Liver (tissue), 9 donors: ENCODE results near the gene DEFB114. TPM values are rescaled to one million over a fixed set of nuclear protein-coding genes. Genes with fewer than 3 reads are reported as not detected.

Experiments
- DNase-seq: peaks from one replicate; pipeline ENCODE4 v3.0.0-alpha.2; 2017; ENCODE audit warnings: low spot score
- H3K27ac ChIP-seq, 2 donors: one replicate each; pipeline ENCODE4 v1.7.0; 2013; ENCODE audit warnings: inconsistent platforms in 2 of 2, low read length in 2 of 2, control low read depth in 1 of 2, low read depth in 1 of 2, mild to moderate bottlenecking in 1 of 2
- H3K27me3 ChIP-seq, 4 donors: one replicate each; pipeline versions ENCODE4 v1.6.1 to v1.7.0; 2013; ENCODE audit warnings: low read length in 3 of 4, inconsistent platforms in 1 of 4, mild to moderate bottlenecking in 1 of 4, moderate library complexity in 1 of 4; ENCODE audit not compliant: control insufficient read depth in 4 of 4, insufficient read depth in 4 of 4
- H3K36me3 ChIP-seq, 4 donors: one replicate each; pipeline versions ENCODE4 v1.6.1 to v1.7.0; 2013; ENCODE audit warnings: low read length in 3 of 4, mild to moderate bottlenecking in 3 of 4, low read depth in 1 of 4, moderate library complexity in 1 of 4; ENCODE audit not compliant: control insufficient read depth in 4 of 4, insufficient read depth in 3 of 4
- H3K4me1 ChIP-seq, 4 donors: one replicate each; pipeline versions ENCODE4 v1.6.1 to v1.7.0; 2013; ENCODE audit warnings: low read length in 3 of 4, mild to moderate bottlenecking in 3 of 4, moderate library complexity in 1 of 4; ENCODE audit not compliant: control insufficient read depth in 4 of 4, insufficient read depth in 4 of 4
- H3K4me3 ChIP-seq, 3 donors: one replicate each; pipeline versions ENCODE4 v1.6.1 to v1.7.0; 2013; ENCODE audit warnings: low read length in 3 of 3, control low read depth in 1 of 3, low read depth in 1 of 3, mild to moderate bottlenecking in 1 of 3
- H3K9ac ChIP-seq, 2 donors: one replicate each; pipeline ENCODE4 v1.7.0; 2013; ENCODE audit warnings: low read length in 2 of 2, mild to moderate bottlenecking in 2 of 2, moderate library complexity in 2 of 2, control low read depth in 1 of 2, low read depth in 1 of 2
- H3K9me3 ChIP-seq, 4 donors: one replicate each; pipeline versions ENCODE4 v1.6.1 to v1.7.0; 2013; ENCODE audit warnings: low read length in 3 of 4; ENCODE audit not compliant: control insufficient read depth in 4 of 4
- ATF3 ChIP-seq: IDR thresholded peaks from 2 replicates; pipeline ENCODE4 v1.6.1; 2016; ENCODE audit warnings: antibody characterized with exemption
- EGR1 ChIP-seq, 2 donors: IDR thresholded peaks; 2 replicates each; pipeline ENCODE4 v1.6.1; 2016 to 2018; ENCODE audit warnings: antibody characterized with exemption in 2 of 2, low read depth in 2 of 2
- FOXA1 ChIP-seq: IDR thresholded peaks from 2 replicates; pipeline ENCODE4 v1.6.1; 2016; ENCODE audit warnings: antibody characterized with exemption
- FOXA2 ChIP-seq: IDR thresholded peaks from 2 replicates; pipeline ENCODE4 v1.6.1; 2016; ENCODE audit warnings: antibody characterized with exemption
- GABPA ChIP-seq, 2 donors: IDR thresholded peaks in 1 of 2; conservative IDR thresholded peaks in 1 of 2; 2 replicates each; pipeline ENCODE4 v1.6.1; 2016; ENCODE audit warnings: antibody characterized with exemption in 2 of 2, mild to moderate bottlenecking in 1 of 2, moderate library complexity in 1 of 2
- HNF4A ChIP-seq, 2 donors: conservative IDR thresholded peaks; 2 replicates each; pipeline ENCODE4 v1.6.1; 2016; ENCODE audit warnings: antibody characterized with exemption in 2 of 2, mild to moderate bottlenecking in 2 of 2
- HNF4G ChIP-seq: IDR thresholded peaks from 2 replicates; pipeline ENCODE4 v1.6.1; 2016; ENCODE audit warnings: antibody characterized with exemption
- JUND ChIP-seq, 2 donors: IDR thresholded peaks; 2 replicates each; pipeline ENCODE4 v1.6.1; 2016; ENCODE audit warnings: antibody characterized with exemption in 2 of 2
- MAX ChIP-seq: IDR thresholded peaks from 2 replicates; pipeline ENCODE4 v1.6.1; 2016; ENCODE audit warnings: antibody characterized with exemption
- RAD21 ChIP-seq, 2 donors: IDR thresholded peaks; 2 replicates each; pipeline ENCODE4 v1.6.1; 2016; ENCODE audit warnings: antibody characterized with exemption in 2 of 2, mild to moderate bottlenecking in 2 of 2
- REST ChIP-seq: IDR thresholded peaks from 2 replicates; pipeline ENCODE4 v1.6.1; 2016; ENCODE audit warnings: antibody characterized with exemption, mild to moderate bottlenecking
- RXRA ChIP-seq, 2 donors: IDR thresholded peaks; 2 replicates each; pipeline ENCODE4 v1.6.1; 2017 to 2018; ENCODE audit warnings: antibody characterized with exemption in 2 of 2, mild to moderate bottlenecking in 1 of 2
- TAF1 ChIP-seq: conservative IDR thresholded peaks from 2 replicates; pipeline ENCODE4 v1.6.1; 2016; ENCODE audit warnings: antibody characterized with exemption, mild to moderate bottlenecking
- YY1 ChIP-seq: IDR thresholded peaks from 2 replicates; pipeline ENCODE4 v1.6.1; 2016; ENCODE audit warnings: antibody characterized with exemption, mild to moderate bottlenecking
- WGBS: extraction: QIAGEN DNeasy Blood & Tissue Kit; methylation state at CpG from one replicate; pipeline ENCODE4 v1.1.7; 2013; 5-methylcytosine and 5-hydroxymethylcytosine counted together
- polyA plus RNA-seq, 2 donors: library from polyadenylated mRNA; stranded (reverse) in 1 of 2; unstranded in 1 of 2; fragments of 200-250 nt in 1 of 2; fragments of >200 nt in 1 of 2; fragmentation: Nextera tagmentation in 1 of 2; extraction: Ambion mirVana in 1 of 2; gene quantifications; one replicate each; pipeline versions ENCODE4 v1.2.1 to v1.2.3, GENCODE V29; 2013 to 2015
- total RNA-seq, 2 donors: library from RNA; depleted of rRNA; stranded (reverse); fragments of >200 nt; gene quantifications; one replicate each; pipeline ENCODE4 v1.2.3, GENCODE V29; 2014
- TF ChIP-seq, protein P1 (sequence below): IDR thresholded peaks from 2 replicates; pipeline ENCODE4 v1.6.1; 2016; ENCODE audit warnings: antibody characterized with exemption
- TF ChIP-seq, protein P2 (sequence below): fragments of 150-350 bp; IDR thresholded peaks from 2 replicates; pipeline ENCODE4 v1.5.1; 2017; ENCODE audit warnings: improper control_type of control experiment, low read depth, low read length; ENCODE audit not compliant: missing input control
- donor health status: healthy.
- donor health status: healthy.
- donor health status: healthy.
- donor health status: healthy.
- donor health status: healthy.

Gene DEFB114
- total and polyA plus RNA-seq, 4 donors, result not detected

DNA sequence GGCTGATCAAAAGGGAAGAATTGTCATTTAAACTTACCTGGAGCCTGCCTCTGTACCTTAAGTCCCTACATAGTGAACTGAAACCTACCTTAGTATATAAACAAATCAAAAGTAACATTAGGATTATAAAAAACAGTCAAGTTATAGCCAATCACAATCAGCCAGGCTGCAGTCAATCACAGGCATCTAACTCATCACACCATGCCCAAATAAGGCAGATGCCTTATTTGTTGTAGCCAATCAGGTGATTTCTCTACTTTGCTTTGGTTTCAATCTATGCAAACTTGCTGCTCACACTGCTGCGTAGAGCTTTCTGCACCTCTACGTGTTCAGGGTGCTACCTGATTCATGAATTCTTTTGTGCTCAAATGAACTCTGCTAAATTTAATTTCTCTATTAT is 23.8 kb upstream of the DEFB114 start:
- no peaks in the 10 kb centered on the region for H3K36me3 ChIP-seq
- TF ChIP-seq MAX (no peak), TAF1 (no peak), YY1 (no peak), RAD21 (IDR thresholded peaks at IDR 0.05) (no peak), REST (no peak), HNF4A (conservative IDR thresholded peaks at IDR 0.05) (no peak), GABPA (IDR thresholded peaks at IDR 0.05 in 1 of 2, conservative IDR thresholded peaks at IDR 0.05 in 1 of 2) (no peak), FOXA2 (no peak), RXRA (IDR thresholded peaks at IDR 0.05) (no peak), JUND (IDR thresholded peaks at IDR 0.05) (no peak), EGR1 (IDR thresholded peaks at IDR 0.05; ENCODE audit: low read depth in 2 of 2) (no peak), ATF3 (no peak), HNF4G (no peak), FOXA1 (no peak)
- TF ChIP-seq, protein P1, sequence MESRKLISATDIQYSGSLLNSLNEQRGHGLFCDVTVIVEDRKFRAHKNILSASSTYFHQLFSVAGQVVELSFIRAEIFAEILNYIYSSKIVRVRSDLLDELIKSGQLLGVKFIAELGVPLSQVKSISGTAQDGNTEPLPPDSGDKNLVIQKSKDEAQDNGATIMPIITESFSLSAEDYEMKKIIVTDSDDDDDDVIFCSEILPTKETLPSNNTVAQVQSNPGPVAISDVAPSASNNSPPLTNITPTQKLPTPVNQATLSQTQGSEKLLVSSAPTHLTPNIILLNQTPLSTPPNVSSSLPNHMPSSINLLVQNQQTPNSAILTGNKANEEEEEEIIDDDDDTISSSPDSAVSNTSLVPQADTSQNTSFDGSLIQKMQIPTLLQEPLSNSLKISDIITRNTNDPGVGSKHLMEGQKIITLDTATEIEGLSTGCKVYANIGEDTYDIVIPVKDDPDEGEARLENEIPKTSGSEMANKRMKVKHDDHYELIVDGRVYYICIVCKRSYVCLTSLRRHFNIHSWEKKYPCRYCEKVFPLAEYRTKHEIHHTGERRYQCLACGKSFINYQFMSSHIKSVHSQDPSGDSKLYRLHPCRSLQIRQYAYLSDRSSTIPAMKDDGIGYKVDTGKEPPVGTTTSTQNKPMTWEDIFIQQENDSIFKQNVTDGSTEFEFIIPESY, result no peak
- TF ChIP-seq, protein P2, sequence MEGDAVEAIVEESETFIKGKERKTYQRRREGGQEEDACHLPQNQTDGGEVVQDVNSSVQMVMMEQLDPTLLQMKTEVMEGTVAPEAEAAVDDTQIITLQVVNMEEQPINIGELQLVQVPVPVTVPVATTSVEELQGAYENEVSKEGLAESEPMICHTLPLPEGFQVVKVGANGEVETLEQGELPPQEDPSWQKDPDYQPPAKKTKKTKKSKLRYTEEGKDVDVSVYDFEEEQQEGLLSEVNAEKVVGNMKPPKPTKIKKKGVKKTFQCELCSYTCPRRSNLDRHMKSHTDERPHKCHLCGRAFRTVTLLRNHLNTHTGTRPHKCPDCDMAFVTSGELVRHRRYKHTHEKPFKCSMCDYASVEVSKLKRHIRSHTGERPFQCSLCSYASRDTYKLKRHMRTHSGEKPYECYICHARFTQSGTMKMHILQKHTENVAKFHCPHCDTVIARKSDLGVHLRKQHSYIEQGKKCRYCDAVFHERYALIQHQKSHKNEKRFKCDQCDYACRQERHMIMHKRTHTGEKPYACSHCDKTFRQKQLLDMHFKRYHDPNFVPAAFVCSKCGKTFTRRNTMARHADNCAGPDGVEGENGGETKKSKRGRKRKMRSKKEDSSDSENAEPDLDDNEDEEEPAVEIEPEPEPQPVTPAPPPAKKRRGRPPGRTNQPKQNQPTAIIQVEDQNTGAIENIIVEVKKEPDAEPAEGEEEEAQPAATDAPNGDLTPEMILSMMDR, result no peak
- H3K4me3 ChIP-seq, result no peak overlapping the region
- H3K27me3 ChIP-seq, result no peaks in the 10 kb centered on the region
- H3K4me1 ChIP-seq, result no peaks in the 10 kb centered on the region
- H3K27ac ChIP-seq, result no peak overlapping the region
- no peaks in the 10 kb centered on the region for H3K9me3 ChIP-seq
- 95% methylated on average over 2 of the region's 2 CpGs for WGBS
- no peak overlapping the region for H3K9ac ChIP-seq
- no peak for DNase-seq

- no peaks in the 10 kb centered on the region for H3K9me3 ChIP-seq
- no peaks in the 10 kb centered on the region for H3K27me3 ChIP-seq
- no peak for DNase-seq
- no peak overlapping the region for H3K4me3 ChIP-seq
- no peak overlapping the region for H3K27ac ChIP-seq
- H3K9ac ChIP-seq, result no peak overlapping the region
- WGBS, result 67% methylated on average over 1 of the region's 1 CpG
- no peaks in the 10 kb centered on the region for H3K4me1 ChIP-seq
- H3K36me3 ChIP-seq, result no peaks in the 10 kb centered on the region
- TF ChIP-seq, protein P2, result no peak
- no peak for TF ChIP-seq REST
- TF ChIP-seq HNF4A (conservative IDR thresholded peaks at IDR 0.05), result no peak
- no peak for TF ChIP-seq EGR1 (IDR thresholded peaks at IDR 0.05; ENCODE audit: low read depth in 2 of 2)
- no peak for TF ChIP-seq RAD21 (IDR thresholded peaks at IDR 0.05)
- no peak for TF ChIP-seq HNF4G
- TF ChIP-seq TAF1, result no peak
- no peak for TF ChIP-seq JUND (IDR thresholded peaks at IDR 0.05)
Measured at GRCh38 chr6:49986551-49986950, 22.6 kb upstream of the DEFB114 start.
